Right lobe of liver (tissue), 6 donors: ENCODE data around the gene USP22. TPM values are rescaled to one million over a fixed set of nuclear protein-coding genes. Genes with fewer than 3 reads are reported as not detected.

Experiments used
- ATAC-seq, 4 donors: fragments of 200-7000 bp; cut with Tn5 transposase; one replicate each; pipeline ENCODE4 v1.9.1; 2020; ENCODE audit warnings: mild to moderate bottlenecking in 4 of 4, moderate library complexity in 4 of 4
- DNase-seq, 3 donors: peaks; one replicate each; pipeline ENCODE4 v3.0.0-alpha.2; 2020
- H3K27ac ChIP-seq, 3 donors: fragments of 200-600 bp; one replicate each; pipeline ENCODE4 v1.8.0; 2022
- H3K27me3 ChIP-seq, 2 donors: fragments of 200-600 bp; one replicate each; pipeline ENCODE4 v1.8.0; 2022
- H3K36me3 ChIP-seq, 4 donors: fragments of 200-600 bp; sonication (generic) in 1 of 4; one replicate each; pipeline versions ENCODE4 v1.5.1 to v1.8.0; 2017 to 2022; ENCODE audit warnings: control low read depth in 1 of 4
- H3K4me1 ChIP-seq, 4 donors: fragments of 200-600 bp; sonication (generic) in 1 of 4; one replicate each; pipeline versions ENCODE4 v1.5.1 to v1.8.0; 2017 to 2022; ENCODE audit warnings: control low read depth in 1 of 4
- H3K4me3 ChIP-seq, 3 donors: fragments of 200-600 bp; one replicate each; pipeline ENCODE4 v1.8.0; 2022
- H3K9me3 ChIP-seq, 4 donors: fragments of 200-600 bp; sonication (generic) in 1 of 4; one replicate each; pipeline versions ENCODE4 v1.5.1 to v1.8.0; 2017 to 2022; ENCODE audit warnings: control low read depth in 1 of 4
- POLR2A ChIP-seq: fragments of 450-650 bp; IDR thresholded peaks from one replicate; pipeline ENCODE4 v1.6.1; 2017; ENCODE audit warnings: antibody characterized with exemption, mild to moderate bottlenecking
- WGBS: methylation state at CpG from one replicate; pipeline ENCODE4 v1.1.6; 2018; ENCODE audit warnings: low coverage, low lambda C conversion rate; ENCODE audit not compliant: insufficient coverage; ENCODE audit errors: missing lambda C conversion rate; 5-methylcytosine and 5-hydroxymethylcytosine counted together
- intact Hi-C, 2 donors: fragments of 100-400 bp; cut with DNase I; formaldehyde crosslinking; loops; one replicate each; pipeline versions ENCODE4 v1.11.2 to v1.14.1; 2022
- total RNA-seq, 6 experiments: library from RNA; depleted of rRNA in 2 of 6; stranded (reverse); fragments of >200 nt in 2 of 6; fragmentation: NEBNext Ultra II Directional in 3 of 6; extraction: Animal tissue kit (Norgen Biotek cat#: 25700) in 3 of 6; gene quantifications; one replicate each; pipeline versions ENCODE4 v1.1.0 to v1.2.4, GENCODE V29; 2016 to 2023
- TF ChIP-seq, protein P1 (sequence below), 4 donors: fragments of 200-600 bp in 3 of 4; fragments of 450-650 bp in 1 of 4; IDR thresholded peaks; one replicate each; pipeline versions ENCODE4 v1.5.1 to v1.8.0; 2016 to 2022; ENCODE audit warnings: antibody characterized with exemption in 4 of 4, mild to moderate bottlenecking in 2 of 4
- donor health status: DM: no; HTN: yes; CAD: no.
- donor health status: DM: no; HTN: no; CAD: no.
- donor health status: DM: no; HTN: no; CAD: no.
- donor health status: DM: no; HTN: yes; CAD: no.
- donor health status: DM: no; HTN: yes; CAD: no.

USP22 gene
- total RNA-seq, 6 experiments from 2014 or later: 69.8 to 81.2 (median 77.7) TPM

DNA sequence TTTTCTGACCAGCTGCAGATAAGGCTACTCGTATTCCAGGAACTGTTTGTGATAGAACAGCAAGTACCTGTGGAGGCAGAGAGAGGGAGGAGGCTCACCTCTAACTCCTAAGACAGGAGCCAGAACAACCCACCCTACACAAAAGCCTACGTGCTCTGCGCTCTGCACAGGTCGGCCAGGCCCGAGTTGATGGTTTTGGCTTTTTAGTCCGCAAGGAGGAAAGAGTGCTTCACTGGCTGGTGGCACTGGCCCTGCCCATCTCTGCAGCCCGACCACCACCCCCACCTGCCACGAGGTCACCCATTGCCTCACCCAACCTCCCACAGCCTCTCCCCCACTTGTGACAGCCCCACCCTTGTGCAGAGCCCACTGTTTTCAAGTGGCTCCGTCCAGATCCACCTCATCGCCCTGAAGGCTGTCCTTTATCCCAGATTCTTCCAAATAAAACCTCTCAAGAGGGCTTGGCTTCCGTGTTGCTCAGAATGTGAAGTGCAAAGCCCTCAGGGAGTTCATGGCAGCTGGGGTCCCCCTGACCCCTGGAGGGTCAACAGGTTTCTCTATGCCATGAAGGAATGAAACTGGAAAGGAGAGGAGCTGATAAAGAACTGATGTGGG, 39.7 kb downstream of the USP22 start:
- WGBS: 89% methylated on average over 7 of the region's 11 CpGs
- H3K36me3 ChIP-seq: peaks cover 18 to 76% (median 54%) of the 10 kb centered on the region in 4 donors
- no peak for DNase-seq
- no peak for ATAC-seq
- no peak overlapping the region for H3K27ac ChIP-seq
- intact Hi-C loops: no loop called here
- no peaks in the 10 kb centered on the region for H3K4me1 ChIP-seq
- H3K9me3 ChIP-seq: no peaks in the 10 kb centered on the region
- no peaks in the 10 kb centered on the region for H3K27me3 ChIP-seq
- H3K4me3 ChIP-seq: no peak overlapping the region
- TF ChIP-seq, protein P1, sequence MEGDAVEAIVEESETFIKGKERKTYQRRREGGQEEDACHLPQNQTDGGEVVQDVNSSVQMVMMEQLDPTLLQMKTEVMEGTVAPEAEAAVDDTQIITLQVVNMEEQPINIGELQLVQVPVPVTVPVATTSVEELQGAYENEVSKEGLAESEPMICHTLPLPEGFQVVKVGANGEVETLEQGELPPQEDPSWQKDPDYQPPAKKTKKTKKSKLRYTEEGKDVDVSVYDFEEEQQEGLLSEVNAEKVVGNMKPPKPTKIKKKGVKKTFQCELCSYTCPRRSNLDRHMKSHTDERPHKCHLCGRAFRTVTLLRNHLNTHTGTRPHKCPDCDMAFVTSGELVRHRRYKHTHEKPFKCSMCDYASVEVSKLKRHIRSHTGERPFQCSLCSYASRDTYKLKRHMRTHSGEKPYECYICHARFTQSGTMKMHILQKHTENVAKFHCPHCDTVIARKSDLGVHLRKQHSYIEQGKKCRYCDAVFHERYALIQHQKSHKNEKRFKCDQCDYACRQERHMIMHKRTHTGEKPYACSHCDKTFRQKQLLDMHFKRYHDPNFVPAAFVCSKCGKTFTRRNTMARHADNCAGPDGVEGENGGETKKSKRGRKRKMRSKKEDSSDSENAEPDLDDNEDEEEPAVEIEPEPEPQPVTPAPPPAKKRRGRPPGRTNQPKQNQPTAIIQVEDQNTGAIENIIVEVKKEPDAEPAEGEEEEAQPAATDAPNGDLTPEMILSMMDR (IDR thresholded peaks at IDR 0.05): no peak
- TF ChIP-seq POLR2A: no peak

DNA sequence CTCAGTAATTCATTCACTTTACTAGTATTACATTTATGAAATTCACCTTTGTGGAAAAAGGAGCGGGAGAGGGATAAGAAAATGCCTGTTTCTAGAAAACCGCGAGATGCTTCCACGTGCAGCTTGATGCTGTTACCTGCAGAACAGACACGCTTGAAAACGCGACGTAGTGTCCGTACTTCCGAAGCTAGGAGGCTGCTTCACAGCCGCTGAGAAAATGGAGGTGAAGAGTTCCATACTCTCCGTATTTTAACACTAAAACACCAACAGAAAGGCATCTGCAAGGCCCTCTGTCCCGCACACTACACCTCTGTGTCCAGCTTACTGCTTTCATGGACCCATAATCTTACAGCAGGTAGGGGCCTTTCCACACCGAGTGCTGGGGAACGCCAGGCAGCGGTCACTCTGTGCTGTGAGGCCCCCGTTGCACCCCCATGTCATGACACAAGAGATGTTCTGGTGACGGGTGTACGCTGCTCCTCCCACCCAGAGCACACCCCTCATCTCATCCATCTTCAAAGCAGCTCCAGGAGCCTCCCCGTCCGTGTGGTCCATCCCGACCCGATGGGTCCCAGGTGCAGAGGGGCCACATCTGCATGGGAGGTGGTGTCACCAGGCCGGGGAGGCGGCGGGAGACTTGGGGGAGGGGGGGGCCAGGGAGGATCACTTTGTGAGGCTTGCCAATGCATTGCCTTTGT, 40.4 kb downstream of the USP22 start:
- Histone ChIP-seq H3K9me3 (no peaks in the 10 kb centered on the region), H3K4me1 (no peaks in the 10 kb centered on the region), H3K27me3 (no peaks in the 10 kb centered on the region), H3K4me3 (no peak overlapping the region), H3K36me3 (peaks cover 18 to 69% (median 48%) of the 10 kb centered on the region in 4 donors), H3K27ac (no peak overlapping the region)
- intact Hi-C loops: no loop called here
- ATAC-seq (no peak), DNase-seq (no peak)
- TF ChIP-seq, protein P1 (IDR thresholded peaks at IDR 0.05): no peak
- no peak for TF ChIP-seq POLR2A
- 89% methylated on average over 16 of the region's 26 CpGs for WGBS

DNA sequence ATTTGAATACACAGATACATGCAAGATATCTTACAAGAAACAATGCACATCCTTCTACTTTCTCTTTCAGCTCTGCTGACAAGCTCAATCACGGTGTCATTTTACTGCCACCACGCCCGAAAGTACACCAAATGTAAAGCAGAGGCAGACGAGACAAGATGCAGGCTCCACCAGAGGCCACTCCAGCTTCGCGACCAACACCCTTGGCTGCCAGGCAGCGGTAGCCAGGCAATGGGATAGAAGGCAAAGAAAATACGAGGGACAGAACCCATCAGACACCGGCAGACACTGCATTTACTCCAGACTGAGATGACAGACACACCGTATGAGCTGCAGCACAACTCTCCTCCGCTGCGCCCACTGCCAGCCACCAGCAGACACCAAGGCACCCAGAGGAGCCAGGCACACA, 41.0 kb downstream of the USP22 start:
- TF ChIP-seq POLR2A: no peak
- TF ChIP-seq, protein P1 (IDR thresholded peaks at IDR 0.05): no peak
- WGBS: 70% methylated on average over 12 of the region's 12 CpGs
- no peaks in the 10 kb centered on the region for H3K27me3 ChIP-seq
- ATAC-seq (no peak), DNase-seq (no peak)
- intact Hi-C loops: no loop called here
- no peak overlapping the region for H3K27ac ChIP-seq
- no peaks in the 10 kb centered on the region for H3K9me3 ChIP-seq
- no peaks in the 10 kb centered on the region for H3K4me1 ChIP-seq
- no peak overlapping the region for H3K4me3 ChIP-seq
- H3K36me3 ChIP-seq: peaks cover 13 to 63% (median 42%) of the 10 kb centered on the region in 4 donors

DNA sequence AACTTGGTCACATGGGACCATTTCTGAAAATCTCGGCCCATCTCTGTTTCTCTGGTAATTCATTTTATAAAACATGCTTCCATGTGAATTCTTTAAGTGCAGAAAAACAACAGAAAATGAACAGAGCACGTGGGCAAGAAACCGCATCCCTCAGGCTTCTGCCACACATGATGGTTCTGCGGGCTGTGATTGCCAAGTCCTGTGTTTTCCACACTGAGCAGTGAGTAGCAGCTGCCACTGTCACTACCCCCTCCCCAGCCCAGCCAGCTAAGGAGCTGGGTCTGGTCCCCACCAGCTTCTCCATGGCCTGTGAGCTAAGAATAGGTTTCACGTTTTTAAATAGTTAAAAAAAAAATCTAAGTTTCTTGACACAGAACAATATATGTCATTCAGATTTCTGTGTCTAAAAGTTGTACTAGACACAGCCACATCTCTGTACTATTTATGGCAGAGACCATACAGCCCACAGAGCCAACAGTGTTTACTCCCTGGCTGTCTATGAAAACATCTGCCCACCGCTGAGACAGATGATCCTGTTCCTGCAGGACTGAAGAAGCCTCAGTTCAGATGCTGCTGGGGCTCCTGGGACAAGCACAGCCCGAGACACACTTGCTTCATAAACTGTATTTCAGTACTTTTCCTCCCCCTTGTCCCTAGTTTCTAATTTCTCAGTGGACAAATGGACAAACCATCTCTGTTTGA, 41.5 kb downstream of the USP22 start:
- DNase-seq (no peak), ATAC-seq (no peak)
- H3K36me3 ChIP-seq: peaks cover 10 to 59% (median 38%) of the 10 kb centered on the region in 4 donors
- no peak for TF ChIP-seq POLR2A
- TF ChIP-seq, protein P1 (IDR thresholded peaks at IDR 0.05): no peak
- H3K27me3 ChIP-seq: no peaks in the 10 kb centered on the region
- WGBS: 71% methylated on average over 3 of the region's 7 CpGs
- H3K4me3 ChIP-seq: no peak overlapping the region
- no peaks in the 10 kb centered on the region for H3K4me1 ChIP-seq
- intact Hi-C loops: no loop called here
- H3K27ac ChIP-seq: no peak overlapping the region
- H3K9me3 ChIP-seq: no peaks in the 10 kb centered on the region
